Measurements from ENCODE around the gene APOB. TPM values are rescaled to one million over a fixed set of nuclear protein-coding genes. Genes with fewer than 3 reads are reported as not detected.

APOB gene, protein sequence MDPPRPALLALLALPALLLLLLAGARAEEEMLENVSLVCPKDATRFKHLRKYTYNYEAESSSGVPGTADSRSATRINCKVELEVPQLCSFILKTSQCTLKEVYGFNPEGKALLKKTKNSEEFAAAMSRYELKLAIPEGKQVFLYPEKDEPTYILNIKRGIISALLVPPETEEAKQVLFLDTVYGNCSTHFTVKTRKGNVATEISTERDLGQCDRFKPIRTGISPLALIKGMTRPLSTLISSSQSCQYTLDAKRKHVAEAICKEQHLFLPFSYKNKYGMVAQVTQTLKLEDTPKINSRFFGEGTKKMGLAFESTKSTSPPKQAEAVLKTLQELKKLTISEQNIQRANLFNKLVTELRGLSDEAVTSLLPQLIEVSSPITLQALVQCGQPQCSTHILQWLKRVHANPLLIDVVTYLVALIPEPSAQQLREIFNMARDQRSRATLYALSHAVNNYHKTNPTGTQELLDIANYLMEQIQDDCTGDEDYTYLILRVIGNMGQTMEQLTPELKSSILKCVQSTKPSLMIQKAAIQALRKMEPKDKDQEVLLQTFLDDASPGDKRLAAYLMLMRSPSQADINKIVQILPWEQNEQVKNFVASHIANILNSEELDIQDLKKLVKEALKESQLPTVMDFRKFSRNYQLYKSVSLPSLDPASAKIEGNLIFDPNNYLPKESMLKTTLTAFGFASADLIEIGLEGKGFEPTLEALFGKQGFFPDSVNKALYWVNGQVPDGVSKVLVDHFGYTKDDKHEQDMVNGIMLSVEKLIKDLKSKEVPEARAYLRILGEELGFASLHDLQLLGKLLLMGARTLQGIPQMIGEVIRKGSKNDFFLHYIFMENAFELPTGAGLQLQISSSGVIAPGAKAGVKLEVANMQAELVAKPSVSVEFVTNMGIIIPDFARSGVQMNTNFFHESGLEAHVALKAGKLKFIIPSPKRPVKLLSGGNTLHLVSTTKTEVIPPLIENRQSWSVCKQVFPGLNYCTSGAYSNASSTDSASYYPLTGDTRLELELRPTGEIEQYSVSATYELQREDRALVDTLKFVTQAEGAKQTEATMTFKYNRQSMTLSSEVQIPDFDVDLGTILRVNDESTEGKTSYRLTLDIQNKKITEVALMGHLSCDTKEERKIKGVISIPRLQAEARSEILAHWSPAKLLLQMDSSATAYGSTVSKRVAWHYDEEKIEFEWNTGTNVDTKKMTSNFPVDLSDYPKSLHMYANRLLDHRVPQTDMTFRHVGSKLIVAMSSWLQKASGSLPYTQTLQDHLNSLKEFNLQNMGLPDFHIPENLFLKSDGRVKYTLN (N-terminal part only)
- polyA plus RNA-seq (ENCODE audit: low read depth in 6 of 6) = not detected

DNA sequence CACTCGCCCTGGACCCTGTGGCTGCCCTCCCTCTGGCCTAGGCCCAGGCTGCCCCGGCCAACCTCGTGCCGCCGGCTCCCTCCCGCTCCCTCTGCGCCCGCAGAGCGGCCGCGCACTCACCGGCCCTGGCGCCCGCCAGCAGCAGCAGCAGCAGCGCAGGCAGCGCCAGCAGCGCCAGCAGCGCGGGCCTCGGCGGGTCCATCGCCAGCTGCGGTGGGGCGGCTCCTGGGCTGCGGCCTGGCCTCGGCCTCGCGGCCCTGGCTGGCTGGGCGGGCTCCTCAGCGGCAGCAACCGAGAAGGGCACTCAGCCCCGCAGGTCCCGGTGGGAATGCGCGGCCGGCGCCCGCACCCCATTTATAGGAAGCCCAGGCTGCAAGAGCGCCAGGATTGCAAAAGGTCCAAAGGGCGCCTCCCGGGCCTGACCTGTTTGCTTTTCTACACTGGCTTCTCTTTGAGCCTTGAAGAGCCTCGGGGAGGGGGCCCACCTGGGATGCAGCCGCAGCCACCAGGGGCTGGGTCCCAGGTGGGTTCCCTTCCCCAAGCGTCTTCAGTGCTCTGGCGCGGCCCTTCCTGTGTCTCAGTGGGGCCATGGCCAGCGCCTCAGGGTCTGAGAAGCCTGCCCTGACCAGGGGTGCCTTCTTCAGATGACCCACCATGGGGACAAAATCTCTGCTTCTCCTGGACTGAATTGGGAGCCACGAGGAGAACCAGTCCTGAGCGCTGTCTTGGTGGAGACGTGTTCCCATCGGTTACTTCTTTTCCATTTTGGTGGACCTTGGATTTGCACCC lies at the start of gene APOB:
APOB (minus strand) TSS at position 330 of the 789 bp plus-strand sequence; CDS start at position 202, 128 bp downstream.
- no peak for ATAC-seq (ENCODE audit: low read depth in 2 of 2)
- no peaks in the 10 kb centered on the region for H3K36me3 Mint-ChIP-seq
- no peak within 1 kb of the TSS for H3K27ac Mint-ChIP-seq
- peaks cover 30 to 55% (median 49%) of the 10 kb centered on the region in 3 donors for H3K27me3 Mint-ChIP-seq
- peak within 1 kb of the TSS in 5 of 8 donors; percentile 20 to 77 (median 33) for H3K4me3 Mint-ChIP-seq
- H3K4me1 Mint-ChIP-seq = peaks cover 0 to 5% (median 4%) of the 10 kb centered on the region in 3 donors
- DNase-seq = no peak
- H3K9me3 Mint-ChIP-seq = no peaks in the 10 kb centered on the region

DNA sequence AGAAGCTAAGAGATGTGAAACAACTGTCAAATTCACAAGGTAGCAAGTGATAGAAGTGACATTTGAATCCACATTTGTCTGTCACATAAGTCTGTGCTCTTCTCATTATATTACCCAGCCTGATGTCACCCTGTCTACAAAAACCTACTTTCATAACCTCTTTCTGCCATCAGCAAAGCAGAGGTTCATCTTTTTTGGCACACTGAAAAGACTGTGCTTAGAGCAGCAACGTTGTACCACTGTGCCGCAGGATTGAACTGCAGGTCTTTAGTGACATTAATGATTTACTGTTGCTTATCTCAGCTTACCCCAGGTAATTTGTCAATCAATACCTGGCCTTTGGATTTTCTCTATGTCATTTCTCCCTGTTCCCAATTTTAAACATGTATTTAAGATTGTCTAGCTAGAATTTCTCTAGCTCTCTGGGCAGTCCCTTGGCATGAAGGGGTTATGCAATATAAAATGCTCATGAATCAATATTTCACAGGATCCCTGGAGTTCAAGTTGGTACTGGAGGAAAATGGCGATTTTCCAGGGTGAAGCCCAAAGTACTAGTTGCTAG lies 48.5 kb upstream of the APOB start:
- no peaks in the 10 kb centered on the region for H3K36me3 Mint-ChIP-seq
- H3K27me3 Mint-ChIP-seq = peaks cover 0 to 27% (median 19%) of the 10 kb centered on the region in 3 donors
- H3K27ac Mint-ChIP-seq = no peak overlapping the region
- no peak for ATAC-seq (ENCODE audit: low read depth in 2 of 2)
- no peak overlapping the region for H3K4me3 Mint-ChIP-seq
- no peak for DNase-seq
- no peaks in the 10 kb centered on the region for H3K9me3 Mint-ChIP-seq
- H3K4me1 Mint-ChIP-seq = no peaks in the 10 kb centered on the region

DNA sequence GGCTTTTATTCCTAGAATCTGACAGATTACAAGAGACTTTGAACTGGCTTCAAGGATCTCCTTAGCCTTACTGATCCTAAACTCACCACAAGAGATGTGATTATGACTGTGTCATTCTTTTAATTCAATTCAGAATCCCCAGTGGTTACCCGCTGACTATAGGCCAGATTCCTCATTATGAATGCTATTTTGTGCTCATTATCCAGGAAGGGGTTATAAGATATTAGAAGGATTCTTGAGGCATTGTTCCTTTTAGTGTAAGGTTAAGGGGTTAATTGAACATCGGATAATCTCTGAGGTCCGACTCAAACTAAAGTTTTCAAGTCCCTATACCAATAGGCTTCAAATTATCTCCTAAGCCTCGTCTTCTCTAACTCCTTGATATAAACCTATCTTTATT lies 40.5 kb upstream of the APOB start:
- H3K9me3 Mint-ChIP-seq = peaks cover 0 to 9% (median 4%) of the 10 kb centered on the region in 7 donors

DNA sequence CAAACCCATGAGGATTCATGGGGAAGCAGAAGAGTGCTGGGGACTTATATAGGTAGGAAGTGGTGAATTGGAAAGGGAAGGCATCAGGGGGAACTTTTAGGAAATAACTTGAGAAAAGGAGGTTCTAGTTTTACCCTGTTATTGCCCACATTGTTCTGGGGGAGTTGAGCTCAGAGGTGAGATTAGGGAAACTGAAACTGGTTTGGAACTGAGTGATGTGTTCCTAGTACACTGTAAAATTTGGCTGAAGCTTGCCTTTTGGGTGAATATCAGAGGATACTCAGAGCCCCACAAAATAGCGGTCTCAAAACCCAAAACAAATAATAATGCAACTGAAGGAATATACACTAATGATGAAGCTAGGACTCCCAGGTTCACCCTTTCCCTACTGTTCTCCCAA lies 39.6 kb upstream of the APOB start:
- no peak overlapping the region for H3K4me3 Mint-ChIP-seq
- DNase-seq (no peak), ATAC-seq (ENCODE audit: low read depth in 2 of 2) (no peak)
- no peaks in the 10 kb centered on the region for H3K4me1 Mint-ChIP-seq
- peaks cover 0 to 7% (median 2%) of the 10 kb centered on the region in 3 donors for H3K27me3 Mint-ChIP-seq
- peaks cover 1 to 14% (median 5%) of the 10 kb centered on the region in 7 donors for H3K9me3 Mint-ChIP-seq
- no peak overlapping the region for H3K27ac Mint-ChIP-seq
- H3K36me3 Mint-ChIP-seq = no peaks in the 10 kb centered on the region

More for the DNA sequence above, 40.5 kb upstream of the APOB start:
- H3K4me1 Mint-ChIP-seq = no peaks in the 10 kb centered on the region
- ATAC-seq (ENCODE audit: low read depth in 2 of 2) = no peak
- no peak for DNase-seq
- H3K36me3 Mint-ChIP-seq = no peaks in the 10 kb centered on the region
- H3K4me3 Mint-ChIP-seq = no peak overlapping the region
- H3K27me3 Mint-ChIP-seq = peaks cover 0 to 7% (median 0%) of the 10 kb centered on the region in 3 donors
- H3K27ac Mint-ChIP-seq = no peak overlapping the region

DNA sequence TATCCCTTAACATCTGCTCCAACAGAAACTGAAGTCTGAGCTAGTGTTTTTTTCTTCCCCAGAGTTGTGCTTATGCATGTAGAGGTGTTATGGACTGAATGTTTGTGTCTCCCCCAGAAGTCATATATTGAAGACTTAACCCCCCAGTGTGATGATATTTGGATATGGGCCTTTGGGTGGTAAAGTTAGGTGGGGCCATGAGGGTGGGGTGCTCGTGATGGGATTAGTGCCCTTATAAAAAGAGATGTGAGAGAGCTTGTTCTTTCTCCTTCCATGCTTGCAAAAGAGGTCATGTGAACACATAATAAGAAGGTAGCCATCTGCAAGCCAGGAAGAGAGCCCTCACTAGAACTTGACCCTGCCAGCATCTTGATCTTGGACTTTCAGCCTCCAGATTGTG lies 34.4 kb upstream of the APOB start:
- Mint-ChIP-seq H3K9me3 (peaks cover 4 to 28% (median 10%) of the 10 kb centered on the region in 7 donors), H3K4me1 (no peaks in the 10 kb centered on the region), H3K27ac (no peak overlapping the region), H3K27me3 (peaks cover 0 to 11% (median 7%) of the 10 kb centered on the region in 3 donors), H3K36me3 (no peaks in the 10 kb centered on the region), H3K4me3 (no peak overlapping the region)
- ATAC-seq (ENCODE audit: low read depth in 2 of 2) (no peak), DNase-seq (no peak)

DNA sequence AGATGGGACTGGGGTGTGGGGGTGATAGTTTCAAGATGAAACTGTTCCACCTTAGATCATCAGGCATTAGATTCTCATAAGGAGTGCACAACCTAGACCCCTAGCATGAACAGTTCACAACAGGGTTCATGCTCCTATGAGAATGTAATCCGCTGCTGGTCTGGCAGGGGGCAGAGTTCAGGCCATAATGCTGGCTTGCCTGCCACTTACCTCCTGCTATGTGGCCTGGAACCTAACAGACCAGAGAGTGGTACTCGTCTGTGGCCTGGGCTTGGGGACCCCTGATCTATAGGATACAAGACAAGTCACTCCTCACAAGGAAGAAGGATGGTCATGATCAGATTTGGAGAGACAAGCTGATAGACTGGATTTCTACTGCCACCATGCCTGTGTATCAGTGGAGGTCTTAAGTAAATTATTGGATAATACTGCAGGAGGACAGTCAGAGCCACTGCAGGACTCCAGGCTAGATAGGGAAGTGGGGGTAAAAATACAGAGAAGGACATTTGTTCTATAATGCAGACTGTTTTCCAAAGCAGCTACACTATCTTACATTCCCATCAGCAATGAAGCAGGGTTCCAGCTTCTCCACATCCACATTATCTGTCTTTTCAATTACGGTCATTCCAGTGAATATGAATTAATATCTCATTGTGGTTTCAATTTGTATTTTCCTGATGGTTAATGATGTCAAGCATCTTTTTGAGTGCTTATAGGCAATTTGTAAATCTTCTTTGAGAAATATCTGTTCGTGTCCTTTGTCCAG lies 28.8 kb upstream of the APOB start:
- ATAC-seq (ENCODE audit: low read depth in 2 of 2) (no peak), DNase-seq (no peak)
- Mint-ChIP-seq H3K4me3 (peak overlapping the region in 1 of 8 donors; percentile 9), H3K27me3 (peaks cover 9 to 17% (median 15%) of the 10 kb centered on the region in 3 donors), H3K36me3 (no peaks in the 10 kb centered on the region), H3K27ac (no peak overlapping the region), H3K4me1 (no peaks in the 10 kb centered on the region), H3K9me3 (peaks cover 0 to 8% (median 3%) of the 10 kb centered on the region in 7 donors)

DNA sequence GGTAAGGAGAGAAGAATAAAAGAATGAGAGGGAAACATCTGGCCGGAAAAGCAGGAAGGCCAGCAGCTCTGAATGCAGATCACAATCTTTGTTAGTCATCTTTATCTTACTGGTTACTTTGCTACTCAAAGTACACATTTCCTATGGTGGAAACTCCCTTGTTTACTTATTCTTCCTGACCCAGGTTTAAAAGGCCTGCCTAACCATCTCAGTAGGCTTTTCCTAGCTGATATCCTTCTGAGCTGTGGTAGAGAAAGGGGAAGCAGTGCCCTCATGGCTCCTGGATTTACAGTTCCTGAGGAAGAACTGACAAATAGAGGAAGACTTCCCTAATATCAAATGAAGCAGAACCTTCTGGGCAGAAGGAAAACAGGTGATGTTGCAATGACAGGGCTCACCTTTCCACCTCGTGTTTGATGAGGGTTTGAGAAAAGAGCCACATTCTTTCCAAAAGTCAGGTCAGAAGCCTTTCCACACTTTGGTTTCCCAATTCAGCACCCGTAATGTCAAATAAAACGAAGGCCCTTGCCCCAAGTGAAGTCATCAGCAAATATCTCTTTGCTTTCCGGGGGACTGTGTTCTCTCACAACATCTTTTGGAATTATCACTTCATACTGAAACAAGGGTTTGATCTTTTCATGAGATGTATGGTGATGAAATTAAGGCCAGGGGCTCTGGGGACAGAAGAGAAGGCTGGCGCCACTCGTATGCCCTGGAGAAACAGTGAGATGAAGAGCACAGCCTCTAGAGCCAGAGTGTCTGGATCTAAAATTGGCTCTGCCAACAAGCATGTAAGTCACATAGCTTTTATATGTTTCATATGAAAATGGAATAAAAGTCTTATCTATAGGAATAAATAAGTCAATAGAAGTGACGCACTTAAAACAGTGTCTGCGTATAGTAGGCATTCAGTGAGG lies 26.7 kb upstream of the APOB start:
- Mint-ChIP-seq H3K4me3 (no peak overlapping the region), H3K27ac (no peak overlapping the region), H3K9me3 (peaks cover 0 to 3% (median 0%) of the 10 kb centered on the region in 7 donors), H3K27me3 (peaks cover 9 to 18% (median 16%) of the 10 kb centered on the region in 3 donors), H3K36me3 (no peaks in the 10 kb centered on the region), H3K4me1 (no peaks in the 10 kb centered on the region)
- DNase-seq (no peak), ATAC-seq (ENCODE audit: low read depth in 2 of 2) (no peak)

DNA sequence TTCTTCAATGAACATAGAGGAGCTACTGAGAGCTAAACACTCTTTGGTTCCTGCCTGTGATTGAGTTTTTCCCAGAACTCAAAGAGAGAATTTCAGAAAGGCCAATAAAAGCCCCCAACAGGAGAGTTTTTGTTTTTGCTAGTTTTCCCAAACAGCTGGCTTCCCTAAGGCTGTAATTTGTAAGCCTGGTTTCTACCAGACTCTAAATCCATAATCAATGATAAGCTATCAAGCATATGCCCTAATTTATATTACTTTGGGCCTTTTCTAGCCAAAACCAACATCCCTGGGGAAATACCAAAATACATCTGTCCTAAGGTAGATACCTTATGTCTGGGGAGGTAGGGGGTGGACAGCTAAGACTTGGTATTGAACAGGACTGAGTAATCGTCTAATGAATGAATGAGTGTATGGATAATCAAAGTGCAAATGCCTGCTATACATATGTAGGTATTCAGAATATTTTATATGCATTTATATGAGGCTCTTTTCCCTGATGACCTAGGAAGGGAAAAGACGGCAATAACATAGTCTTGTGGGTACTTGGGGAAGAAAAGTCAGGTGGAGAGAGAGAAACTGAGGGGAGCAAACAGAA lies 26.0 kb upstream of the APOB start:
- no peak overlapping the region for H3K27ac Mint-ChIP-seq
- ATAC-seq (ENCODE audit: low read depth in 2 of 2) = no peak
- DNase-seq = no peak
- H3K4me1 Mint-ChIP-seq = no peaks in the 10 kb centered on the region
- peaks cover 0 to 3% (median 0%) of the 10 kb centered on the region in 7 donors for H3K9me3 Mint-ChIP-seq
- H3K27me3 Mint-ChIP-seq = peaks cover 9 to 24% (median 16%) of the 10 kb centered on the region in 3 donors
- H3K36me3 Mint-ChIP-seq = no peaks in the 10 kb centered on the region
- H3K4me3 Mint-ChIP-seq = no peak overlapping the region

DNA sequence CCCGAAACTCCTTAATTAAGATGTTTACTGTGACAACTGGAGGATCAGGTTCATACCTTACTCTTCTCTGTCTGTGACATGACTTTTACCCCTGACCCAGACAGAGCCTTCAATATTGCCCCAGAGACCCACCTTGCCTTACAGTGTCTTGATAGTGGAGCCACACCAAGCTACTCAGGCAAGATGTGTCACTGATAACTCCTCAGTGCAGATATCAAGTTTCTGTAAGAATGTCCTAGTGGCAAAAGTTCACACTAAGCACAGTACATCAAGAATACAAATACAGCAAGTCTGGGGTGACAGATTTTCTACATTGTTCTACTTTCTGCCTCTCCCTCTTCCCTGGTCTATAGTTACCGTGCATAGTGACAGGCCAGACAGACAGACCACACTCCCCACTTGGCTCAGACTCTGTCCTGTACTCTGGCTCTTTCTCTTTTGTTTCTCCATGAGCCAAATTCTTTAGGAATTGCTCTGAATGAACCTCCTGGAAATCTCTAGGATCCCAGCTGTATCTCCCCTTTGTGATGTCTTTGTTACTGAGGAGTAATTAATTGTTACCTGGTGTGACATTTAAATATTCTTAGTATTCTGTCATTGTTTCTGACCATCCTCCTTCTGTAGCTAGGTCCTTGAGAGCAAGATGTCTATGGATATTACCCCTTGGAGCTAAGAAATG lies 24.1 kb upstream of the APOB start:
- no peak for DNase-seq
- ATAC-seq (ENCODE audit: low read depth in 2 of 2) = no peak
- Mint-ChIP-seq H3K27me3 (peaks cover 9 to 24% (median 16%) of the 10 kb centered on the region in 3 donors), H3K9me3 (peaks cover 0 to 3% (median 0%) of the 10 kb centered on the region in 7 donors), H3K27ac (no peak overlapping the region), H3K4me1 (no peaks in the 10 kb centered on the region), H3K4me3 (no peak overlapping the region), H3K36me3 (no peaks in the 10 kb centered on the region)

DNA sequence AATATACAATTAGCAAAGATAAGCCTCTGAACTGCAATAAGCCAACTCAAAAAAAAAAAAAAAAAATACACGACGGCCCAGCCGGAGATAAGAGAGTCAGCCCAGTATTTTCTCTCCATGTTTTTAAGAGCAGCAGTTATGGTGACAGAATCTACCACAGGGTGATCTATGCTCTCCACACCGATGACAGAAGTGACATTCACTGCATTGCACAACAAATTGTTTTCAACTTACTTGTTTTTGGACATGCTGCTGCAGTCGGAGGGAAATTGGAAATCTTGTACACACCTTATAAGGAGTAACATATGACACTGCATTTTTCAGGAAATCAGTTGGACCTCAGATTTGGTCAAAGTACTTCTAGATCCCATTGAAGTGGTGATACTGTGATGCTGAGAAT lies 23.3 kb upstream of the APOB start:
- peak overlapping the region in 1 of 6 donors; percentile 4 for H3K27ac Mint-ChIP-seq
- no peak for ATAC-seq (ENCODE audit: low read depth in 2 of 2)

More for the DNA sequence above, 23.3 kb upstream of the APOB start:
- no peak for DNase-seq
- Mint-ChIP-seq H3K27me3 (peaks cover 9 to 24% (median 11%) of the 10 kb centered on the region in 3 donors), H3K36me3 (no peaks in the 10 kb centered on the region), H3K4me3 (no peak overlapping the region), H3K4me1 (no peaks in the 10 kb centered on the region), H3K9me3 (peaks cover 0 to 2% (median 0%) of the 10 kb centered on the region in 7 donors)
